ENCODE data around the gene PLSCR3.

Gene PLSCR3

DNA sequence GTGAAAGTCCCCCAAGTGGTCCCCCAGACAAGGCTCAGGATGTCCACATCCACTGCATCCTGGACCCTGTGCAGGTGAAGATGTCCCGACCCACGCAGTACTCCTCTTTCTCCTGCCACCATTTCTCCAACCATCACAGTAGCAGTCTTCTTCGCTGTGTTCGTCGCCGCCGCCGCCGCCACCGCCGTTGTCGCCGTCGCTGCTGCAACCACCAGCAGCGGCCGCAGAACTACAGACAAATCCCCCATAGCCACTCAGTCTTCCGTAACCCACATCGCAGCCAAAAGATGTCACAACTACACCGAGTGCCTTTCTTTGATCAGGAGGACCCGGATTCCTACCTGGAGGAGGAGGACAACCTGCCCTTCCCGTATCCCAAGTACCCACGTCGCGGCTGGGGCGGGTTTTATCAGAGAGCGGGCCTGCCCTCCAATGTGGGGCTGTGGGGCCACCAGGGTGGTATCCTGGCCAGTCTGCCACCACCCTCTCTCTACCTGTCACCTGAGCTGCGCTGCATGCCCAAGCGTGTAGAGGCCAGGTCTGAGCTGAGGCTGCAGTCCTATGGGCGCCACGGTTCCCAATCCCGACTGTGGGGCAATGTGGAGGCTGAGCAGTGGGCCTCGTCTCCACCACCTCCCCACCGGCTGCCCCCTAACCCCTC, 32.0 kb upstream of the PLSCR3 start:
- no peak for DNase-seq

DNA sequence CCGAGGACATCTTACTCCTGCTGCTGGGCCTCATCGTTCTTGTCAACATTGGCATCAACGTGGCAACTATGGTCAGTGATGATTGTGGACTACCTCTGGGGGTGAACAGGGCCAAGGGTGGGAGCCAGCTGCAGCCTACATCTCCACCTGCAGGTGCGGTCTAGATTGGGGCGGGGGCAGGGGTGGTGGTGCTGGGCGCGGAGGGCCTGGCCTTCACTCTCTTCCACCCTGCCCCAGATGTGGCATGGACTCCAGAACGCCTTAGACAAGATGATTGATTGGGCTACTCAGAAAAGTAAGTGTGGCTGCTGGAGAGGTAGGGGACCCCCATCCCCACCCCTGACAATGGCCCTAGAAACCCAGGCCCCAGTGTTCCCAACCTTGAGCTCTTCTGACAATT, 31.4 kb upstream of the PLSCR3 start:
- DNase-seq: no peak

DNA sequence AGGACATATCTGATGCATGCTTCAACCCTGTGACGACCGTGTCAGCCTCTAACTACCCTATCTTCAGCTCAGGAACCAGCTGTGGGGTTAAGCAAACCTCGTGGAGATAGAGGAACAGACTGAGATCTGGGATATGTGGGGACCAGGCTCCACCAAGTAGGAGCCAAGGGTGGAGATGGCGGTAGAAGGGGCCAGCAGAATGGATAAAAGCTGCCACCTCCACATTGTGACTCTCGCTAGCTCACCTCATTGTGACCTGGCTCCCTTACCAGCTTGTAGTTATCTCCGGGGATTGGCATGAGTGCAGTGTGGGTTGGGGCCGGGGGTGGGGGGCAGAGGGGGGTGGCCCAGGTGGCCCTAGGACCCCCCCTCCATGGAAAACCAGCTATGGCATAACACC, 31.0 kb upstream of the PLSCR3 start, which contains the start of gene SPEM2:
Gene SPEM2 (plus strand): TSS at position 301 of the 400 bp plus-strand sequence. CDS start 73 bp downstream, at position 374.
- DNase-seq: no peak

DNA sequence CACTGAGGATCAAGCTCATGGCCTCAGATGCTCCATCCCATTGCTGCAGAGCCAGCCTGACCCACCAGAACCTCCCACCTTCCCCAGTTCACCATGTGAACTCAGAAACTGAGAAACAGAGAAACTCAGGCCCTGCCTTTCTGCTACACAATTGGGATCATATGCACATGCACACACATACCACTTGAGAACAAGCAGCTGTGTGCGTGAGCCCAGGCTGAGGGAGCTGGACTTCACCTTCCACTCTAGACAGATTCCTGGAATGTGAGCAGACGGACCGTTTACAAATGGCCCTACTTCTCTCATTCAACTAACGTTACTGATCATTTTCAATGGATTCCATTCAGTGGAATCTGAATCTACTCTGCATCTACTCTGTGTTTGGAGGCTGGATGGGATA, 29.4 kb upstream of the PLSCR3 start:
- DNase-seq: no peak

DNA sequence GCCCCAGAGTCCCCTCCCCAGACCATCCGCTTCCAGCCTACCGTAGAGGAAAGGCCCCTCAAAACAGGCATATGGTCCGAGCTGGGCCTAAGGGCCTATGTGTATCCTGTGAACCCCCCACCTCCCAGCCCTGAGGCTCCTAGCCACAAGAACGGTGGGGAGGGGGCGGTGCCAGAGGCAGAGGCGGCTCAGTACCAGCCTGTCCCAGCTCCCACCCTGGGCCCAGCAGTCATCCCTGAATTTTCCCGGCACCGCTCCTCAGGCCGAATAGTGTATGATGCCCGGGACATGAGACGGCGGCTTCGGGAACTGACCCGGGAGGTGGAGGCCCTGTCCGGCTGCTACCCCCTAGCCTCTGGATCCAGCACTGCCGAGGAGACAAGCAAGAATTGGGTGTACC, 26.9 kb upstream of the PLSCR3 start:
- DNase-seq: no peak

DNA sequence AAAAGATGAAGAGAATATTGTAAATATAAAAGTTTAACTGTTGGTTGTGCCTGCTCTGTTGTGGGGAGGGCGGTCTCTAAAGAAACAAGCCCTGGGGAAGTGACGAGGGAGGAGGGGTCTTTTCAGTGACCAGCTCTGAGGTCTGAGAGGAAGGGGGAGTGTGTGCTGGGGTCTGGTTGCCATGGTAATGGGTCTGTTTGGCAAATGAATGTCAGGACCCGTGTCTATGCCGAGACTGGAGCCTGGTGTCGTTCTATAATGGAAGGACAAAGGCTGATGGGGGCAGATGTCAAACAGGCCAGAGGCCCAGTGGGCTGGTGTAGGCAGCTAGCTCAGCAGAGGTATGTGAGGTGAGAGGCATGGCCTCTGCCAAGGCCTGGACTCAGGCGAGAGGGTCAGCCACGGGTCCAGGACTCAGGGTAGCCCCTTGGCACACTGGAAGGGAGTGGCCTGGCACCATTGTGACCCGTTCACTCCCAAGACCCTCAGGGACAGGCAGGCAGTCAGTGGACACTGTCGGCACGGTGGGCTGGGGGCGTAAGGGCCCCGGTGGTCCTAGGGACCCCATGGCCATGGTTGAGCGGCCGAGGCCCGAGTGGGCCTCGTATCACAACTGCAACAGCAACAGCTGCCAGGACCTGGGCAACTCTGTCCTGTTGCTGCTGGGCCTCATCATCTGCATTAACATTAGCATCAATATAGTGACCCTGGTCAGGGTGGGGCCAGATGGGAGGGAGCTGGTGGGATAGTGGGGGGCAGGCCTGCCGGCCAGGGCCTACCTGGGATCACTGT, 25.7 kb upstream of the PLSCR3 start, which contains the start of gene SPEM1:
Gene SPEM1 (plus strand): TSS at position 506 of the 792 bp plus-strand sequence. CDS start 61 bp downstream, at position 567.
- no peak for DNase-seq

DNA sequence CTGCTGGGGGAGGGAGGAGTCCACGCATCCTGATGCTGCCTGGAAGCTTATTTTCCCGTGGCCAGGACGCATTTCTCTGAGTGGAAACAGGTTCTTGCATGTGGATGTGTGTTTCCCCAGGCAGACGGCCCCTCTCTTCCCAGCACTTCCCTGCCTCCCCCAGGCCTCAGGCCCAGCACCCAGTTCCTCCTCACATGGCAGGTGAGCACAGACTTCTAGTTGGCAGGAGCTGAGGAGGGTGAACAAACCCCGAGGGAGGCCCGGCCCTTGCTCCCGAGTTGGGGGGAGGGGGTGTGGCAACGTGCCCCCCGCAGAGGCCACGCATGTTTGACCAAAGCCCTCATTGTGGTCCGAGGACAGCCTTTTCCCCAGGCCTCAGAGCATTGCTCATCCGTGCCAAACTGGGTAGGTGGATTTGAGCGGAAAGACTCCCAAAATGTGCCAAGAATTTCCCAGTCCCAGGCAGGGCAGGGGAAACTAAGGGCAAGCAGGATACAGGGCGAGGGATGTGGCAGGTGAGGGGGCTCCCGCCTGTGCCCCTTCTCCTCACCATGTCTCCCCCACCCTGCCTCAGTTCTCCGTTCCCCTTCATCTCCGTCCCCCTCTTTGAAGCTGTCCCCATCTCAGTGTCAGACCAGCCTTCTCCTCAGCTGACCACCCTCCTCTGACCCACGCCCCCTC, 24.3 kb upstream of the PLSCR3 start:
- DNase-seq: no peak

DNA sequence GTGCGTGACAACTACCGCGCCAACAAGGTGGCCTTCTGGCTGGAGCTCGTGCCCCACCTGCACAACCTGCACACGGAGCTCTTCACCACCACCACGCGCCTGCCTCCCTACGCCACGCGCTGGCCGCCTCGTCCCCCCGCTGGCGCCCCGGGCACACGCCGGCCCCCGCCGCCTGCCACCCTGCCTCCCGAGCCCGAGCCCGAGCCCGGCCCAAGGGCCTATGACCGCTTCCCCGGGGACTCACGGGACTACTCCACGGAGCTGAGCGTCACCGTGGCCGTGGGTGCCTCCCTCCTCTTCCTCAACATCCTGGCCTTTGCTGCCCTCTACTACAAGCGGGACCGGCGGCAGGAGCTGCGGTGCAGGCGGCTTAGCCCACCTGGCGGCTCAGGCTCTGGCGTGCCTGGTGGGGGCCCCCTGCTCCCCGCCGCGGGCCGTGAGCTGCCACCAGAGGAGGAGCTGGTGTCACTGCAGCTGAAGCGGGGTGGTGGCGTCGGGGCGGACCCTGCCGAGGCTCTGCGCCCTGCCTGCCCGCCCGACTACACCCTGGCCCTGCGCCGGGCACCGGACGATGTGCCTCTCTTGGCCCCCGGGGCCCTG, 22.8 kb upstream of the PLSCR3 start:
- DNase-seq: no peak

DNA sequence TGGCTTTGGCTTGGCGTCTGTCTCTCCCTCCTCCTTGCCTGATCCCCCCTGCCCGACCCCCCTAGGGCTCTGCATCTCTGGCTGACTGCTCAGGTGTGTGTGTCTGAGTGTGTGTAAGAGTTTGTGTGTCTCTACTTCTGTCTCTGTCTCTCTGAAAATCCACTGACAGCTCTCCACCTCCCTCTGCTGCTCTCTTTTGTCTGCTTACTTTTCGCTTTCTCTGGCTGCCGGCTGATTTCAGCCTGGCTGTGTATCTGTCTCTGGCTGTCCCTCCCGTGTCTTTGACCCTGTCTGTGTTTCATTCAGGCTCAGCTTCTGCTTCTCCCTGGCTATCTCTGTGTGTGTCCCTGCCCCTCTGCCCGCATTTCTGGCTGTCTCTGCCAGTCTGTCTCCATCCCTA, 22.0 kb upstream of the PLSCR3 start:
- no peak for DNase-seq

DNA sequence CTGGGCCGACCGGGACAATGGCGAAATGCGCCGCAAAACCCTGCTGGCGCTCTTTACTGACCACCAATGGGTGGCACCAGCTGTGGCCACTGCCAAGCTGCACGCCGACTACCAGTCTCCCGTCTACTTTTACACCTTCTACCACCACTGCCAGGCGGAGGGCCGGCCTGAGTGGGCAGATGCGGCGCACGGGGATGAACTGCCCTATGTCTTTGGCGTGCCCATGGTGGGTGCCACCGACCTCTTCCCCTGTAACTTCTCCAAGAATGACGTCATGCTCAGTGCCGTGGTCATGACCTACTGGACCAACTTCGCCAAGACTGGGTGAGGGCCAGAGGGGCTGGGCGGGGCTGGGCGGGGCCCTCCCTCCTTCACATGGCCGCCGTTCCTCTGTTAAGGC, 21.5 kb upstream of the PLSCR3 start:
- no peak for DNase-seq

DNA sequence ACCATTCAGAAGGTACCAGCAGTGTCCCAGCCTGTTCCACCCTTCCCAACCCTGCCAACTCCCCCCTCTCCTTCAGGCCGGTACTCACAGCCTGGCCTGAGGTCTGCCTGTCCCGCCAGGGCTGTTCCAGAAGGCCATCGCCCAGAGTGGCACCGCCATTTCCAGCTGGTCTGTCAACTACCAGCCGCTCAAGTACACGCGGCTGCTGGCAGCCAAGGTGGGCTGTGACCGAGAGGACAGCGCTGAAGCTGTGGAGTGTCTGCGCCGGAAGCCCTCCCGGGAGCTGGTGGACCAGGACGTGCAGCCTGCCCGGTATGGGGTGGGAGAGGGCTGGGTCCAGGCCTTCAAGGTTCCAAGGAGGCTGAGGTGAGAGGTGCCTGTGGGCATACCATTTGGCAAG, 20.5 kb upstream of the PLSCR3 start:
- no peak for DNase-seq

DNA sequence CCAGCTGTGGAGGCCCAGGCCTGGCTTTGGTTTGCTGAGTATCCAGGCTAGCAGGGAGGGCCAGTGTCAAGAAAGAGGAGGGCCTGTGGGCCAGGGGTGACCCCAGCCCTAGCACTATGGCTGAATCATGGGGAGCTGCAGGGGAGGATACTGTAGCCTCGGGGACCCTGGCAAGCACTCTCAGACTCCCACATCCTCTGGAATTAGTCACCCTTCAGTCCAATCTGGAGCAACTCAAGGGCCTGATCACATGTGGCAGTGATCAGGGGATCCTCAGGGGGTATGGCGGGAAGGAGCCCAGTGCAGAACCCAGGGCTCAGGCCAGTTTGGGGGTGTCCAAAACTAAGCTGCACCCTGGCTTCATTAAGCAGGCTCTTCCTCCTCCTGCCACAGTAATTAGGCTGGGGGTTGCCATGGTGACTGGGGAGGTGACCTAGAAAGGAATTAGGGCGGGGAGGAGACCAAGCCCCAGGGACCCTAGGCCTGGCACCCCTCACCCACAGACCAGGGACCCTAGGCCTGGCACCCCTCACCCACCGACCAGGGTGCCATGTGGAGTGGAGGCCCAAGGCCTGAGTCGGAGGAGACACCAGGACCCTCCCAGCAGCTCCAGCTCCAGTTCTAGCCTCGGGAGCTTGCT, 19.1 kb upstream of the PLSCR3 start:
- DNase-seq: no peak

DNA sequence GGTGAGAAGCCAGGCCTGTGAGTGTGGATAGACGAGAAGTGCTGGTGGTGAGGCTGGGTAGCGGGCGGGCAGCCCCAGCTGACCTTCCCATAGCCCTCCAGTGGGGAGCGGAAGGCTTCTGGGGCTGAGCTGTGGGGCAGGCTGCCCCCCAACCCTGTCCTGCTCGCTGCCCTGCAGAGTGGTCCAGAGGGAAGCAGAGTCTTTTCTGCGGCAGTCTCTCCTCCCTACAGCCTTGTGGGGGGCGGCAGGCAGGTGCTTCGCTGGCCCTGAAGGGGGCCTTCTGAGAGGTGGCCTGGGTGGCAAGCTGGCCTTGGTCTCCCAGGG, 17.1 kb upstream of the PLSCR3 start:
- no peak for DNase-seq

DNA sequence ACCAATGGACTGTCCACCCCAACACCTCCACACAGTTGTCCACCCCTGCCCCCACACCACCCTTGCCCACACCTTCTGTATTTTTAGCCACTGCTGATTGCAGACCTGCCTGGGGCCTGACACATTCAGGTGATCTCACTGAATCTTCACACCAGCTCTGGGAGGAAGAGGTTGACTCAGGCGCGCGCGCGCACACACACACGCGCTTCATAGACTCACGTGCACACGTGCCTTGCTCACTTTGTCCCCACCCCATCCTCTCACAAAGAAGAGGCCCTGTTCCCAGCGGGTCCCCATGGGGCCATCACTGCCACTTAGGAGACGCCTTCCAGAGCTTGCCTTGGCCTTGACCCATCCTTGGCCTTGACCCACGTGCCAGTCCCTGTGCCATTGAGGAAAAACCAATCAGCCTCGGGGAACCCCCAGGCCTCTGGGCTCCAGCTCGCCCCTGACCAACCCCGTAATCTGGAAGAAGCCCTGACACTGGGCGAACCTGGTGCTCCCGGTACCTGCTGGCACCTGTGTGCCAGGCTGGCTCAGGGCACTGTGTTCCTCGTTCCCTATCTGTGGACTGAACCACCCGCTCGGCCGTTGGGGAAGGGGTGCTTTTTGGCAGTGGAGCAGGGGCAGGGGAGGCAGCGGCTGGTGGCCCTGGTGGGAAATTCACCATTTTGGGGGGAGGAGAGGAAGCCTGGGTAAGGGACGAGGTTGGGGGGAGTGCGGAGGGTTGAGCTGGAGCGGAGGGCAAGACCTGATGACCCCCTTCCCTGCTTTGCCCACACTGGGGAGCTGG, 16.5 kb upstream of the PLSCR3 start:
- no peak for DNase-seq

DNA sequence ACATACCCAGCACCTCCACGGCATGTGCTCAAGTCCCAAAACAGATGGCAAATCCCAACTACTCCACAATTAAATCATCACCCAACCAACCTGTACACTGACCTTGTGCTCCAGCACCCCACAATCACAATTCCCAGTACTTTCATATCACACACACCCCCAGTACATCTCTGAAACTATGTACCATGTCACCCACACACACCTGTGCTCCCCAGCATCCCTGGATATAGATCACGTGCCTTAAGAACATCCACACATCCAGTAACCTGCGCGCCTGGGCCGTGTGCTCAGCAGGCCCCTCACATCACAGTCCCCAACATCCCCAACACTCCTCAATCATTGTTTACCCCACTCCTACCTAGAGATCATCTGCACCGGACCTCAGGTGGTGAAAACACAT, 15.4 kb upstream of the PLSCR3 start:
- no peak for DNase-seq

DNA sequence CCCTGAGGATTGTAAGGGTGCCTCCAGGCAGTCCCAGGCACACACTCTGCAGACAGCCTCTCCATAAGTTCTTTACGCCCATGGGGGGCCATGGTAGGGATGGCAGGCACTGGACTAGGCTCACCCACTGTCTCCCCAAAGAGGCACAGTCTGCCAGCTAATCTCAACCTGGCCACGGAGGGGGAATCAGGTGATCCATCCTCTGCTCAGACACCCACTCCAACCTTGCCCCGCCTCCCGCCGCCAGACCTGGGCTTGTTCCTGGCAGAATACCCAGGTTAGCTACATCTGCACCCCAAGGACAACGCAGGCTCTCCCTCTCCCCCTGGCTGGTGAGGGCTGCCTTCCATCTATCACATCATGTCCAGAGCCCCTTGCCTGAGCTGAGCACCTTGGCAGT, 14.5 kb upstream of the PLSCR3 start:
- DNase-seq: no peak

DNA sequence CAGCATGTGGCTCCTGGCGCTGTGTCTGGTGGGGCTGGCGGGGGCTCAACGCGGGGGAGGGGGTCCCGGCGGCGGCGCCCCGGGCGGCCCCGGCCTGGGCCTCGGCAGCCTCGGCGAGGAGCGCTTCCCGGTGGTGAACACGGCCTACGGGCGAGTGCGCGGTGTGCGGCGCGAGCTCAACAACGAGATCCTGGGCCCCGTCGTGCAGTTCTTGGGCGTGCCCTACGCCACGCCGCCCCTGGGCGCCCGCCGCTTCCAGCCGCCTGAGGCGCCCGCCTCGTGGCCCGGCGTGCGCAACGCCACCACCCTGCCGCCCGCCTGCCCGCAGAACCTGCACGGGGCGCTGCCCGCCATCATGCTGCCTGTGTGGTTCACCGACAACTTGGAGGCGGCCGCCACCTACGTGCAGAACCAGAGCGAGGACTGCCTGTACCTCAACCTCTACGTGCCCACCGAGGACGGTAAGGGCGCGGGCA, 14.0 kb upstream of the PLSCR3 start:
- DNase-seq: no peak

DNA sequence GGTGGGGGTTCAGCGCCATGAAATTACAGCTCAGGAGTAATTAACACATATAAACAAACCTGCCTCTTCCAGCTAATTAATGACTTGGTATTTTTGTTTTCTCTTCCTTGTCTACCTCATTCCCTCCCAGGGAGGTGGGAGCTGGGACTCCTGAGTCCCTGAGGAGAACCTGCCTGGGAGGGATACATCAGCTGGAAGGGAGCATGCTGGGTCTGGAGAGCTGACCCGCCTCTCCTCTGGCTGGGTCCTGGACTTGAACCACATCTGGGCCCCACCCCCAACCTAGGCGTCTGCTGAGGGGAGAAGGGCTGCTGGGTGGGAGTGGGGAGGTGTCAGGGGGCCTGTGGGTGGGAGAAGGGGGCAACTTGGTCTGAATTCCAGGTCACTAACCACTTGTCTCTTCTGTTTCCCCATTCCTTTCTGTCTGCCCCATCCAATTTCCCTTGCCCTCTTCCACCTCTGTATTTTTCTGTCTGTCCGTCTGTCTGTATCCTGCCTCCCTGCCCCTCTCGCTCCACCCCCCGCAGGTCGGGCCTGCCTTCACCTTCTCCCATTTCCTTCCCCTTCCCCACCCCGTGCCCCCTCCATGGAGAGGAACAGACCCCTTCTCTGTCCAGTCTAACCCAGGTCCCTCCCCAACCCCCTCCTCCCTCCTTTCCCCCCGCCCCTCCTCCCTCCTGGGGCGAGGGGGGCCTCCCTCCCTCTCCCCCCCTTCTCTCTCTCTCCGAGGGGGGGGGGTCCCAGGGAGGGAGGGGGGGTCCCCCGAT, 13.3 kb upstream of the PLSCR3 start, which contains the start of gene NLGN2:
Gene NLGN2 (plus strand): TSS at position 361 of the 767 bp plus-strand sequence. CDS start 411 bp downstream, outside the sequence.
- DNase-seq: no peak

DNA sequence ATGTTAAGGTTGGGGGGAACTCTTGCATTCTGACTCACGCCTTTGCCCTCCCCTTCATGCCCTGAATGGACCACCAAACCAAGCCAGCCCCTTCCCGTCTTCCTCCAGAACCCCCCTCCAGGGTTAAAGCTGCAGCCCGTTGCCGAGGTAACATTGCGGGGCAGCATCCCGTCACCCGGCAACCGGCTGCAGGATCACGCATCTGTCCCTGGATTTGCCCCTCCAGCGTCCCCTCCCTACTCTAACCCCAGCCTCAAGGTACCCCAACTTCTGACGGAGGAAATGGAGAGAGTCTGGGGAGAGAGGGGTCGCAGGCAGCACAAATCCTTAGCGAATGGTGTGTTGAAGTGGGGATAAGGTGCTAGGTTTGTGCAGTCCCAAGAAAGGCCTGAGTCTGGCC, 12.8 kb upstream of the PLSCR3 start:
- no peak for DNase-seq

DNA sequence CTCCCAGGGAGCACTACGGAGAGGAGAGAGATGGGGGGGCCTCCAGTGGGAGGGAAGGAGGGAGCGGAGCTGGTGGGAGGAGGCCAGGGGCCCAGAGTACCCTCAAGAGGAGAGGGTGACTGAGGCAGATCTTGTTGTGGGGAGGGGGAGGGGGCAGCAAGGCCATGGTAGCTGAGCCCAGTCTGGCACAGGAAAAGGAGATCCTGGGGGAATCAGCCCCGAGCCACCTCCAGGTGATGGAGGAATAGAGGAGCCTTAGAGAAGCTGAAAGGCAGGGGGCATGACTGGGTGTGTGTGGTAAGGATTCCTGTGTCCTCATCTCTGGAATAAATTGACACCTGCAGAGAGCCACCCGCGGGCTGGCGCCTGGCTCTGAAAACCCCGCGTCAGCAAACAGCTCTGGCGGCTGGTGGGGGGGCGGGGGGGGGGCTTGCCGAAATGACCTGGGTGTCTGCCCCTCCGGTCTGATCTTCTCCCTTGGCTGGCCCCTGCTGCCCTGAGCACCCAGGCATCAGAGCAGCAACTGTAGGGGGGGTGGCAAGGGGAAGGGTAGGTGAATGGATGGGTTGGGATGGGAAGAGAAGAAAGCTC, 12.0 kb upstream of the PLSCR3 start:
- DNase-seq: no peak
